ENCODE data around the gene LCA5L. TPM values are rescaled to one million over a fixed set of nuclear protein-coding genes. Genes with fewer than 3 reads are reported as not detected.

The LCA5L gene
- total RNA-seq, 1 donor from 2014 or later = not detected

GRCh38 chr21:39359382-39359781, 86.2 kb downstream of the LCA5L start:
- no peak for DNase-seq (ENCODE audit: extremely low spot score in 2 of 2)
- H3K4me3 ChIP-seq = no peak overlapping the region
- H3K27ac ChIP-seq = no peak overlapping the region
- TF ChIP-seq POLR2AphosphoS5 (IDR thresholded peaks at IDR 0.05; ENCODE audit: insufficient read depth in 1 of 2, low read depth in 1 of 2) = no peak
- TF ChIP-seq POLR2A (IDR thresholded peaks at IDR 0.05) = no peak
- TF ChIP-seq CTCF (IDR thresholded peaks at IDR 0.05) = no peak
- H3K4me1 ChIP-seq = no peaks in the 10 kb centered on the region
- intact Hi-C loops (cut with DNase I) = no loop called here
- no peaks in the 10 kb centered on the region for H3K9me3 ChIP-seq
- H3K27me3 ChIP-seq = no peaks in the 10 kb centered on the region
- no peaks in the 10 kb centered on the region for H3K36me3 ChIP-seq

Small RNA genes within 50 kb of the gene (microRNA-seq; reads per million reads assigned to microRNA genes)
- not detected for gene MIR6508 (ENCODE audit: borderline number of aligned reads, borderline replicate concordance)

Small RNA genes within 50 kb of the gene (small RNA-seq; reads per million reads assigned to genes)
- not detected for gene MIR6508

Other genes starting within 250 kb of the LCA5L start
- gene BRWD1, start 132.1 kb downstream of the LCA5L start, total RNA-seq = 62.1 TPM
- gene HMGN1, start 96.7 kb downstream of the LCA5L start, total RNA-seq = 82.0 TPM
- gene SH3BGR, start 6.2 kb upstream of the LCA5L start, total RNA-seq = 1.2 TPM
- 1.5 TPM for gene B3GALT5, start 167.2 kb upstream of the LCA5L start, total RNA-seq